ENCODE data around the gene KLF13. TPM values are rescaled to one million over a fixed set of nuclear protein-coding genes. Genes with fewer than 3 reads are reported as not detected.

The KLF13 gene
- total RNA-seq, 3 donors from 2014 or later: 26.3 to 52.2 (median 28.2) TPM

GRCh38 chr15:31377030-31377429, 50.4 kb downstream of the KLF13 start:
- no peaks in the 10 kb centered on the region for H3K9me3 ChIP-seq
- DNase-seq (ENCODE audit: low spot score in 2 of 2): no peak
- H3K36me3 ChIP-seq: no peaks in the 10 kb centered on the region
- H3K27ac ChIP-seq: no peak overlapping the region
- intact Hi-C loops (cut with DNase I; ENCODE audit: low total_unique reads): loop anchor here (10.0 kb wide), 1 partner anchor 108 kb away; no protein-coding TSS in a partner anchor
- H3K4me1 ChIP-seq: peaks cover 0 to 5% of the 10 kb centered on the region in 2 donors
- no peak overlapping the region for H3K4me3 ChIP-seq
- TF ChIP-seq, protein P1, sequence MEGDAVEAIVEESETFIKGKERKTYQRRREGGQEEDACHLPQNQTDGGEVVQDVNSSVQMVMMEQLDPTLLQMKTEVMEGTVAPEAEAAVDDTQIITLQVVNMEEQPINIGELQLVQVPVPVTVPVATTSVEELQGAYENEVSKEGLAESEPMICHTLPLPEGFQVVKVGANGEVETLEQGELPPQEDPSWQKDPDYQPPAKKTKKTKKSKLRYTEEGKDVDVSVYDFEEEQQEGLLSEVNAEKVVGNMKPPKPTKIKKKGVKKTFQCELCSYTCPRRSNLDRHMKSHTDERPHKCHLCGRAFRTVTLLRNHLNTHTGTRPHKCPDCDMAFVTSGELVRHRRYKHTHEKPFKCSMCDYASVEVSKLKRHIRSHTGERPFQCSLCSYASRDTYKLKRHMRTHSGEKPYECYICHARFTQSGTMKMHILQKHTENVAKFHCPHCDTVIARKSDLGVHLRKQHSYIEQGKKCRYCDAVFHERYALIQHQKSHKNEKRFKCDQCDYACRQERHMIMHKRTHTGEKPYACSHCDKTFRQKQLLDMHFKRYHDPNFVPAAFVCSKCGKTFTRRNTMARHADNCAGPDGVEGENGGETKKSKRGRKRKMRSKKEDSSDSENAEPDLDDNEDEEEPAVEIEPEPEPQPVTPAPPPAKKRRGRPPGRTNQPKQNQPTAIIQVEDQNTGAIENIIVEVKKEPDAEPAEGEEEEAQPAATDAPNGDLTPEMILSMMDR (IDR thresholded peaks at IDR 0.05): no peak
- TF ChIP-seq POLR2A (IDR thresholded peaks at IDR 0.05) (no peak), POLR2AphosphoS5 (IDR thresholded peaks at IDR 0.05) (no peak)
- no peaks in the 10 kb centered on the region for H3K27me3 ChIP-seq

GRCh38 chr15:31378363-31378903, 51.8 kb downstream of the KLF13 start:
- Histone ChIP-seq H3K27me3 (no peaks in the 10 kb centered on the region), H3K36me3 (no peaks in the 10 kb centered on the region), H3K9me3 (no peaks in the 10 kb centered on the region), H3K4me3 (no peak overlapping the region), H3K4me1 (no peaks in the 10 kb centered on the region), H3K27ac (no peak overlapping the region)
- intact Hi-C loops (cut with DNase I; ENCODE audit: low total_unique reads): loop anchor here (10.0 kb wide), 1 partner anchor 106 kb away; no protein-coding TSS in a partner anchor
- TF ChIP-seq POLR2AphosphoS5 (IDR thresholded peaks at IDR 0.05) (no peak), POLR2A (IDR thresholded peaks at IDR 0.05) (no peak)
- TF ChIP-seq, protein P1 (IDR thresholded peaks at IDR 0.05): no peak
- no peak for DNase-seq (ENCODE audit: low spot score in 2 of 2)

DNA sequence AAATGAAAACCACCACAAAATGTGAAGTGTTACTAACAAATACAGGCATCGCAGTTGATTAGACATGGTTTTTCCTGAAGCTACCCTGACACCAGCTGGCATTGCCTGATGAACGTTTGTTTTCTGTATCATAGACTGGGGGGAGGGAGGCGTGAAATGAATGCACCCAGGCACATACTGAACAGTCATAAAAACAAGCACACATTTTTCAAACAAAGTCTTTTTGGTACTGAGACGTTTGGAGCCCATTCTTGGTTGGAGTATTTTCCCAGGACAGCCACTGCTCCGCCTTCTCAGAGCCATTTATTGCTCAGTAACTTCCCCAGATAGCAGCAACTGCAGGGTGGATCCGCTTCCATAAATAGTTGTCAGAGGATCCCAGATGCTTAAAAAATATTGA, 52.4 kb downstream of the KLF13 start:
- TF ChIP-seq, protein P1 (IDR thresholded peaks at IDR 0.05): no peak
- TF ChIP-seq POLR2A (IDR thresholded peaks at IDR 0.05) (no peak), POLR2AphosphoS5 (IDR thresholded peaks at IDR 0.05) (no peak)
- no peak for DNase-seq (ENCODE audit: low spot score in 2 of 2)
- H3K4me3 ChIP-seq: no peak overlapping the region
- H3K27me3 ChIP-seq: no peaks in the 10 kb centered on the region
- no peaks in the 10 kb centered on the region for H3K9me3 ChIP-seq
- intact Hi-C loops (cut with DNase I; ENCODE audit: low total_unique reads): loop anchor here (10.0 kb wide), 1 partner anchor 106 kb away; no protein-coding TSS in a partner anchor
- H3K4me1 ChIP-seq: no peaks in the 10 kb centered on the region
- no peaks in the 10 kb centered on the region for H3K36me3 ChIP-seq
- no peak overlapping the region for H3K27ac ChIP-seq

DNA sequence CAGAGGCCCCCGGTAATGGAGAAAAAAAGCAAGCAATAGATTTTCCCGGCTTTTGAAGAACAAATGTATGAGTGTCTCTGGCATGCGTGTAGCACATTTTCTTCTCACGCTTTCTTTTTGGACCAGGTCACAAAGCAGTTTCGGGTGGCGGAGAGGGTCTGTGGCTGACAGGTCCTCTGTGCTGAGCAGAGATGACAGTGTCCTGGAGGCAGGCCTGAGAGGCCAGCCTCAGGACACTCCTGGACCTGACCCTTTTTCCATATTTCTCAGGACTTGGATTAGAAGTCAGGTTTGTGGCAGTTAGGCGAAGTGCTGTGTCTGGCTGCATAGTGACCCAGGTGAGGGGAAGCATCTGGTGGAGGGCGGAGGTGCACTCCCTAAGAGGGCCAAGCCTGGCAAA, 52.9 kb downstream of the KLF13 start:
- no peak for DNase-seq (ENCODE audit: low spot score in 2 of 2)
- H3K27me3 ChIP-seq: no peaks in the 10 kb centered on the region
- intact Hi-C loops (cut with DNase I; ENCODE audit: low total_unique reads): loop anchor here (10.0 kb wide), 1 partner anchor 105 kb away; no protein-coding TSS in a partner anchor
- no peak for TF ChIP-seq POLR2A (IDR thresholded peaks at IDR 0.05)
- no peak for TF ChIP-seq POLR2AphosphoS5 (IDR thresholded peaks at IDR 0.05)
- H3K4me3 ChIP-seq: no peak overlapping the region
- no peaks in the 10 kb centered on the region for H3K9me3 ChIP-seq
- no peaks in the 10 kb centered on the region for H3K36me3 ChIP-seq
- H3K4me1 ChIP-seq: no peaks in the 10 kb centered on the region
- no peak overlapping the region for H3K27ac ChIP-seq

DNA sequence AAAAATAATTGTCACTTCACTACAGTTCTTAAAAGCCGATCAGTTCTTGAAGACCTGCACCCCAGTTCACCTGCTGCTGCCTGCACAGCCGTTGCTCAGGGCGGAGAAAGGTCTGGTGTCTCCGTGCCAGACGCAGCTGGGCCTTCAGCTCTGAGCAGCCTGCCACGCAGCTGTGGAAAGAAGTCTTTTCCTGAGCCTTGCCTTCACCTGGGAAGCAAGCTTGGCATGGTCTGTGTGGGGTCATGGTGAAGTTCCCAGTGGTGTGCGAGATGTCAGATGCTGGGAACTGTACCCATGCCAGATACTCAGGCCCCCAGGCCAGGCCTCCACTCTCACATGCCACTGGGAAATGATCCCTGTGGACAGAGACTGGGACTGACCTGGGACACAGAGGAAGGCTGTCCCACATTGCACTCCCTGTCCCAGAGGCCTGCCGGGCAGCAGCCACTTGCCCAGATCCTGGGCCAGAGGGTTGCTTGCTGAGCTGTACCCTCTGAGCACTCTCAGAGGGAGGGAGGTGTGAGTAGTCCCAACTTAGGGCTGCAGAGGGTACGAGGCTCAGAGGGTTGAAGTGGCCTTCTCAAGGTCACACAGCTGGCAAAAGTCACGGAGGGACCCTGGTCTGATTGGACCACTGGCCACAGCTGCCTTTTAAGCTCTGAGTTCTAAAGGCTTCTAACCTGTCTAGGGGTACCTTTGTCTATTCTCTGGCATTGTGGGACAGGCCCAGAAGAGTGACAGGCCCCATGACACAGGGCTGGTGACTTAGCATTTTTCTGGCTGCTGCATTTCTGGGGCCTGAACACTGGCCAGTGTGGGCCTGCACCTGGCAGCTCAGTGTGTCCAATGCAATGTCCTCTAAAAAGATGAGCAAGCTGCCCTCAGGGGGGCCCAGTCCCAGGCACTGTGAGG, 55.4 kb downstream of the KLF13 start:
- Histone ChIP-seq H3K27me3 (no peaks in the 10 kb centered on the region), H3K36me3 (no peaks in the 10 kb centered on the region), H3K4me1 (no peaks in the 10 kb centered on the region), H3K9me3 (no peaks in the 10 kb centered on the region), H3K27ac (no peak overlapping the region), H3K4me3 (no peak overlapping the region)
- DNase-seq (ENCODE audit: low spot score in 2 of 2): no peak
- TF ChIP-seq, protein P1 (IDR thresholded peaks at IDR 0.05): no peak
- intact Hi-C loops (cut with DNase I; ENCODE audit: low total_unique reads): no loop called here

Data from breast epithelium (tissue), 4 donors.